Measurements from ENCODE around the gene ZNF384.
A peak's percentile ranks its signal among the peaks of the same experiment; 100 is the strongest.
"Not testable (repeated sequence)": the region's sequence is repeated elsewhere in the genome, so short reads cannot be mapped to it uniquely, and the experiment has no call there.

ZNF384 gene

GRCh38 chr12:6688999-6689882 is at the start of gene ZNF384:
TSS of gene ZNF384 (minus strand) at chr12:6689375. CDS start at chr12:6679520, 9,855 bp downstream.
- peak; percentile 98 for DNase-seq (ENCODE audit: low read depth, low spot score)

GRCh38 chr12:6736754-6737153 is 47.6 kb upstream of the ZNF384 start:
- DNase-seq (ENCODE audit: low read depth, low spot score), result no peak

DNA sequence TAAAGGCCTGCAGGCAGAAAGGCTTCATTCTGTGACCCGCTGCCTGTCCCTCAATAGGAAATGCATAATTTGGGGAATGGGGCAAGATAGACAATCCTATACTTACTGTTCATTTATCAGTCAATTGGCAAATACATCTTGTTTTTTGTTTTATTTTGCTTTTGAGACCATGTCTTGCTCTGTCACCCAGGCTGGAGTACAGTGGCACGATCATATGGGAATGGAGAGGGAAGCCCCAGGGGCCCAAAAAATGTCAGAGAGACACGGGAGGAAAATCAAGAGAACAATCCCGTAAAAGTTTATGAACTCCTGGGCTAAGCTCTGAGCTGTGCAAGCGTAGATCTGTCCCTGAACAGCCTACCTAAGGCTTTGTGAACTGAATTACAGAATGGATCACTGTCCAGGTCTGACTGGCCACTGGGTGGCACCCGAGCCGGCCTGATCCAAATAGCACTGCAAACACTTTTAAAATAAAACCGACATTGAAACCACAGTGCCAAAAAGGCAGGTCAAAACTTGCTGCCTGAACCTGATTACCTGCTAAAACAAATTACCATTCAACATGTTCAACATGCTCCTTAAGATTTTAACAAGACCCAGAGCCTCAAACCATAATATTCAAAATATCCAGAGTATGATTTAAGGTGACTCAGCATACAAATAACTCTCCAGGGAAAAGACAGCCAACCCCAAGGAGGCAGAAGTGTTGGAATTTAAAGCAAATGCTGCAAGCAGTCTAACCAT is 46.4 kb upstream of the ZNF384 start:
- DNase-seq (ENCODE audit: low read depth, low spot score), result peak; percentile 70

DNA sequence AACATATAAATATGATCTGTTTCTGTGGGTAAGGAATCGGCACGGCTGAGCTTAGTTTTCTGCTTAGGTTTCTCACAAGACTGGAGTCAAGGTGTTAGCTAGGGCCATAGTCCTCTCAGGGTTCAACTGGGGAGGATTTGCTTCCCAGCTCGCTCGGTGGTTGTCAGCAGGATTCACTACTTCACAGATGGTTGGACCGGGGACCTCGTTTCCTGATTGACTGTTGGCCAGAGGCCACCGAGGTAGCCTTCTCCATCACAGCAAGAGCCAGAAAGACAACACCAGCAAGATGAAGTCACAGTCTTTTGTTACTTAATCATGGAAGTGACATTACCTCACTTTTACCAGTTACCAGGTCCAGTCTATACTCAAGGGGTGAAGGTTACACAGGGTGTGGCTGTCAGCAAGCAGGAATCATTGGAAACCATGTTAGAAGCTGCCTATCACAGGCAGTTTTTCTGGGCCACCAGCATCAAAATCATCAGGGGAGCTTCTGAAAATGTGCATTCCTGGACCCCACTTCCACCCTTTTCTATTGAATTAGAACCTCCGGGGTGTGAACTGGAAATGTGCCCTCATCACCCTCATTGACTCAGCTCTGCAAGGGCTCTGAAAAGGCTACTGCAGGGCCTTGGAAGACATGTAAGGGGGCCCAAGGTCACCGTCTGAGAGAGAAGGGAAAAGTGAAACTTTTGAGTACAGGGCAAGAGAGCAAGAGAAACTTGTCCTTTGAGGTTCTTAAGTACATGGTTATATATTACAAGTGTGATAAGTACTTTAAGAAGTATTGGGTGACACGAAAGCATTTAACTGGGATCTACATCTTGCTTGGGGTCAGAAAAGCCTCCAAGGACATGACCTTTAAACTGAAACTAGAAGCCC is 45.6 kb upstream of the ZNF384 start:
- no peak for DNase-seq (ENCODE audit: low read depth, low spot score)

- DNase-seq (ENCODE audit: low read depth, low spot score), result no peak
Observed at GRCh38 chr12:6730169-6730568, 41.0 kb upstream of the ZNF384 start.

DNA sequence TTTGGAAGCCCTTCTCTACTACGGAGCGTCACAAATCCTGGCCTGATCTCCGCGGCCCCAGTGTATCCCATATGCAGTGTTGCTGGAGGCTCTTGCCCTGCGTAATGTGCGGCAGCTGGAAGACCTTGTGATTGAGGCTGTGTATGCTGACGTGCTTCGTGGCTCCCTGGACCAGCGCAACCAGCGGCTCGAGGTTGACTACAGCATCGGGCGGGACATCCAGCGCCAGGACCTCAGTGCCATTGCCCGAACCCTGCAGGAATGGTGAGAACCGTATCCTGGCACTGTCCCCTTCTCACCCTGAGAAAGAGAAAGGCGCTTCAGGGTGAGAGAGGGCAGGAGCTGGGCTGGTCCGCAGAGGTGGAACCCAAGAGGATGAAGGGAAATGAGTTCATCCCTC is 40.0 kb upstream of the ZNF384 start:
- DNase-seq (ENCODE audit: low read depth, low spot score), result no peak

GRCh38 chr12:6725350-6725749 is 36.2 kb upstream of the ZNF384 start:
- DNase-seq (ENCODE audit: low read depth, low spot score), result no peak

GRCh38 chr12:6724409-6724797 is 35.2 kb upstream of the ZNF384 start:
- peak; percentile 37 for DNase-seq (ENCODE audit: low read depth, low spot score)

- peak; percentile 99 for DNase-seq (ENCODE audit: low read depth, low spot score)
Observed at GRCh38 chr12:6723607-6724408, 34.6 kb upstream of the ZNF384 start, which contains the start of gene COPS7A. TSS of gene COPS7A (plus strand) at chr12:6724046. CDS start at chr12:6724657, 611 bp downstream.

GRCh38 chr12:6722863-6723262 is 33.7 kb upstream of the ZNF384 start:
- no peak for DNase-seq (ENCODE audit: low read depth, low spot score)

- no peak for DNase-seq (ENCODE audit: low read depth, low spot score)
Observed at GRCh38 chr12:6716874-6717437, 27.8 kb upstream of the ZNF384 start.

- DNase-seq (ENCODE audit: low read depth, low spot score), result not testable (repeated sequence)
Observed at GRCh38 chr12:6716031-6716873, 27.1 kb upstream of the ZNF384 start.

GRCh38 chr12:6708960-6709394 is 19.8 kb upstream of the ZNF384 start:
- DNase-seq (ENCODE audit: low read depth, low spot score), result no peak

- DNase-seq (ENCODE audit: low read depth, low spot score), result not testable (repeated sequence)
Observed at GRCh38 chr12:6708351-6708750, 19.2 kb upstream of the ZNF384 start.

- DNase-seq (ENCODE audit: low read depth, low spot score), result peak; percentile 71
Observed at GRCh38 chr12:6703631-6704030, 14.5 kb upstream of the ZNF384 start.

GRCh38 chr12:6701078-6701768 is 12.0 kb upstream of the ZNF384 start:
- DNase-seq (ENCODE audit: low read depth, low spot score), result peak; percentile 42

GRCh38 chr12:6700646-6701051 is 11.5 kb upstream of the ZNF384 start, which contains the start of gene PIANP:
TSS of gene PIANP (minus strand) at chr12:6700815. CDS start at chr12:6698061, 2,754 bp downstream.
- peak; percentile 34 for DNase-seq (ENCODE audit: low read depth, low spot score)

GRCh38 chr12:6699989-6700645 is 10.9 kb upstream of the ZNF384 start:
- no peak for DNase-seq (ENCODE audit: low read depth, low spot score)

Data from ELF-1 (cell line).